Retina (tissue), 1 donor: Measurements from ENCODE around the gene ROBO3.

ENCODE experiments used
- DNase-seq: peaks from one replicate; pipeline ENCODE4 v3.0.0-alpha.2; 2016

ROBO3 gene, protein sequence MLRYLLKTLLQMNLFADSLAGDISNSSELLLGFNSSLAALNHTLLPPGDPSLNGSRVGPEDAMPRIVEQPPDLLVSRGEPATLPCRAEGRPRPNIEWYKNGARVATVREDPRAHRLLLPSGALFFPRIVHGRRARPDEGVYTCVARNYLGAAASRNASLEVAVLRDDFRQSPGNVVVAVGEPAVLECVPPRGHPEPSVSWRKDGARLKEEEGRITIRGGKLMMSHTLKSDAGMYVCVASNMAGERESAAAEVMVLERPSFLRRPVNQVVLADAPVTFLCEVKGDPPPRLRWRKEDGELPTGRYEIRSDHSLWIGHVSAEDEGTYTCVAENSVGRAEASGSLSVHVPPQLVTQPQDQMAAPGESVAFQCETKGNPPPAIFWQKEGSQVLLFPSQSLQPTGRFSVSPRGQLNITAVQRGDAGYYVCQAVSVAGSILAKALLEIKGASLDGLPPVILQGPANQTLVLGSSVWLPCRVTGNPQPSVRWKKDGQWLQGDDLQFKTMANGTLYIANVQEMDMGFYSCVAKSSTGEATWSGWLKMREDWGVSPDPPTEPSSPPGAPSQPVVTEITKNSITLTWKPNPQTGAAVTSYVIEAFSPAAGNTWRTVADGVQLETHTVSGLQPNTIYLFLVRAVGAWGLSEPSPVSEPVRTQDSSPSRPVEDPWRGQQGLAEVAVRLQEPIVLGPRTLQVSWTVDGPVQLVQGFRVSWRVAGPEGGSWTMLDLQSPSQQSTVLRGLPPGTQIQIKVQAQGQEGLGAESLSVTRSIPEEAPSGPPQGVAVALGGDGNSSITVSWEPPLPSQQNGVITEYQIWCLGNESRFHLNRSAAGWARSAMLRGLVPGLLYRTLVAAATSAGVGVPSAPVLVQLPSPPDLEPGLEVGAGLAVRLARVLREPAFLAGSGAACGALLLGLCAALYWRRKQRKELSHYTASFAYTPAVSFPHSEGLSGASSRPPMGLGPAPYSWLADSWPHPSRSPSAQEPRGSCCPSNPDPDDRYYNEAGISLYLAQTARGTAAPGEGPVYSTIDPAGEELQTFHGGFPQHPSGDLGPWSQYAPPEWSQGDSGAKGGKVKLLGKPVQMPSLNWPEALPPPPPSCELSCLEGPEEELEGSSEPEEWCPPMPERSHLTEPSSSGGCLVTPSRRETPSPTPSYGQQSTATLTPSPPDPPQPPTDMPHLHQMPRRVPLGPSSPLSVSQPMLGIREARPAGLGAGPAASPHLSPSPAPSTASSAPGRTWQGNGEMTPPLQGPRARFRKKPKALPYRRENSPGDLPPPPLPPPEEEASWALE (N-terminal part only)

GRCh38 chr11:124865181-124865901, at the start of gene ROBO3:
TSS of gene ROBO3 (plus strand) at chr11:124865432. CDS start at chr11:124865578, 146 bp downstream.
- DNase-seq, result peak; percentile 59

DNA sequence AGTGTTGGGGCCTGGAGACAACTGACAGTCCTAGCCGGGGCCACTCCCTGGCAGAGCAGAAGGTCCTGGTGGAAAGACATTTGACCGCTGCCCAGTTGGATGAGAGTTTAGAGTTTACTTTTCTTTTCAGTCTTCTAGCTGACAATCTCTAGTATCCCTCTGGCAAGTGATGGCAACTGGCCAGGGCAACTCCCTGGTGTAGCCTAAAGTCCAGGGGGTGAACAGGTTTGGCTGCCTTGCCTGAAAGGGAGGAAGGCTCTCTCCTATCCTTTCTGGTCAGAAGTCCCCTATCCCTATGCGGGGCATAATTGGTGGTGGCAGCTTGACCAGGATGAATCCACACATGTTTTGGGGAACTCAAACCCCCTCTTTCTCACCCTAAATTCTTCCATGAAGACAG, 48.2 kb upstream of the ROBO3 start:
- no peak for DNase-seq

- no peak for DNase-seq
These were observed 43.1 kb upstream of the ROBO3 start for GRCh38 chr11:124821995-124822730.

DNA sequence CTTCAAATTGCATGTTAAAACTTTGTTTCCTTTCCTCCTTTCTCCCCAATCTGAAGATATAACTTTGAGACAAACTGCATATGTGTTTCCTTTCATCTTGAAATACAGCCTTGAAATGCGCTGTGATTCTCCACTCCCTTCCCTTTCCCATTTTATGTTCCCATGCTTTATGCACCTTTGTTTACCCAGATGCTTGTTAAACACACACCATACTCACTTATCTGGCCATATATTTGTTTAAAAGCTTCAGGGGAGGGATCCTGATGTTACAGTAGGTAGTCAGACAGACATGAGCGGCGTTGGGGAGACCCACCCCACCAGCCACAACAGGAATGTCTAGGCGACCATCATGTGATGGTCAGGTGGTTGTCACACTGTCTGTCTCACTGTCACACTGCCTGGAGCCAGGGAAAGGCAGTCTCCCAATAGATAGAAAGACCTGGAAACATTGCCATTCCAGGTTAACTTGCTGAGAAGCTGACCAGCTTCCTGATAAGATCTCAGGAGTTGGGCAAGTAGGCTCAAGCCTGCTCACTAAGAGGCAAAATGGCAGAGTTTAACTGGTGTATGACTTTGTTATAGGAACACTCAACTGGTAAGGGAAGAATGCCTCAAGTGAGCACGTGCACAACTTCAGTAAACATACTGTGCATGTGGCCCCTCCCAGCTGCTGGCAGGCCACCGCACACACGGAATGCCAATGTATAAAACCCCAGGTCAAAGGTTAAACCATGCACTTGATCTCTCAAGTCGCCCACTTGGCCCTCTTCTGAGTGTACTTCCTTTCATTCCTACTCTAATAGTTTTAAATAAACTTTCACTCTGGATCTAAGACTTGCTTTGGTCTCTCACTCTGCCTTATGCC, 41.5 kb upstream of the ROBO3 start:
- no peak for DNase-seq

GRCh38 chr11:124825876-124826275, 39.4 kb upstream of the ROBO3 start:
- no peak for DNase-seq

GRCh38 chr11:124829986-124830385, 35.2 kb upstream of the ROBO3 start:
- no peak for DNase-seq

DNA sequence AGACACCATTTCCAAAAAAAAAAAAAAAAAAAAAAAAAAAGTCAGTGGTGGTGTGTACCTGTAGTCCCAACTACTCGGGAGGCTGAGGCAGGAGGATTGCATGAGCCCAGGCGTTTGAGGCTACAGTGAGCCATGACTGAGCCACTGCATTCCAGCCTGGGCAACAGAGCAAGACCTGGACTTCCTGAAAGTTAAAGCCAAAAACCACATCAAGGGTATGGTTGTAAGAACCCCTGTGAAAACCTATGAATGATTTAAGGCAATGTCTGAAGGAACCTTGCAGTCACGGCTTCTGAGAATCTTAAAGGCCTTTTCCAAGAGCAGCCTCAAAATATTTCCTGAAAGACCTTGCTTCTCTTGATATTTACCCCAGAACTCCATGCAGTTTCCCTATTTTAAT, 34.5 kb upstream of the ROBO3 start:
- DNase-seq, result no peak

- no peak for DNase-seq
These were observed 33.3 kb upstream of the ROBO3 start for GRCh38 chr11:124831897-124832296.

DNA sequence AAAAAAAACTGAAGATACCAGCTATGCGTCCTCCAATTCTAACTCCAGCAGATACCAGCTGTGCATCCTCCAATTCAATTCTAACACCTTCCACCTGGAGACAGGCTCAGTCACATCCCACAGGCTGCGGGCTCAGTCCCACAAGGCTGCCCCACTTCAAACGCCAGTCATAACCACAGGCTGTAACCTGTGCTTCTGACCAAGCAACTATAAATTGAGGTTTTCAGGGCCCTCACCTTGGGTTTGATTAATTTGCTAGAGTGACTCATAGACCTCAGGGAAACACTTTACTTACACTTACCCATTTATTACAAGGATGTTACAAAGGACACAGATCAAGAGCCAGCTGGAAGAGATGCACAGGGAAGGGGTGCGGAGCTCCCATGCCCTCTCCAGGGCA, 32.7 kb upstream of the ROBO3 start:
- no peak for DNase-seq

DNA sequence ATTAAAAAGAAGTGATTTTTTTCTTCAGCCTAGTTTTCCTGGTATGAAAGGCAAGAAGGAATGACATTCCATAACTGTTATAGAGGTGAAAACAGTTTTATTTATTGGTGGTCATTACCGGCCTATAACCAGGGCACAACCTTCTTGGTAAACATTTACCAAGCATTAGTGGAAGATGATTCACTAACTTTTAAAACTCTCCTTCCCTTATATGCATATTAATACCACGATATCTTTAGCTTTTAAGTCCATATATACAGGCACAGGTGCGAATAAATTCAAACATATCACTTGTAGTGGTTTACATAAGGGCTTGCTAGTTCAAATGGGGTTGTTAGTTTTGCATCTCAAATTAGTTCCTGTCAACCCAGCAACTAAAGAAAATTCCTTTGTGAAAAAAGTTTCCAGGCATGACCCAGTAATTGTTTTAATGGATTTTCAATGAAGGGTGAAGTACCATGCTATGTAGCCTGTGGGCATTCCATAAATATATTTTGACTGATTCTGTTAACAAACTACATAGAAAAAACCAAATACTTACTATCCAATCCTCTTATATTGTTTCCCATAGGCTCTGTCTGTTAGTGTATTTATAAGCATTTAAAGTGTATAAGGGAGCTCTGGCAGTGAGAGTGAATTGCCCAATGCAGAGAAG, 30.6 kb upstream of the ROBO3 start:
- DNase-seq, result no peak

DNA sequence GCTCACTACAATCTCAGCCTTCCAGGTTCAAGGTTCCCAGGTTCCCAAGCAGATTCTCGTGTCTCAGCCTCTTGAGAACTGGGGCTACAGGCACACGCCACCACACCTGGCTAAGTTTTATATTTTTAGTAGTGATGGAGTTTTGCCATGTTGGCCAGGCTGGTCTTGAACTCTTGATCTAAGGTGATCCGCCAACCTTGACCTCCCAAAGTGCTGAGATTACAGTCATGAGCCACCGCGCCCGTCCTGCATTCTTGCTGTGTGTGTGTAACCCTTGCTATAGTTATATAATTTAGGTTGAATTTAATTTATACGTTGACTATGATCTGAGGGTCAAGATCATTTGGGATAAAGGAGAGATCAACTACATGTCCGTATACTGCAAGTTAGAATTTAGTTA, 29.3 kb upstream of the ROBO3 start:
- no peak for DNase-seq

- peak; percentile 76 for DNase-seq
These were observed 27.8 kb upstream of the ROBO3 start for GRCh38 chr11:124837491-124837856.

GRCh38 chr11:124838805-124839127, 26.5 kb upstream of the ROBO3 start:
- peak; percentile 62 for DNase-seq

DNA sequence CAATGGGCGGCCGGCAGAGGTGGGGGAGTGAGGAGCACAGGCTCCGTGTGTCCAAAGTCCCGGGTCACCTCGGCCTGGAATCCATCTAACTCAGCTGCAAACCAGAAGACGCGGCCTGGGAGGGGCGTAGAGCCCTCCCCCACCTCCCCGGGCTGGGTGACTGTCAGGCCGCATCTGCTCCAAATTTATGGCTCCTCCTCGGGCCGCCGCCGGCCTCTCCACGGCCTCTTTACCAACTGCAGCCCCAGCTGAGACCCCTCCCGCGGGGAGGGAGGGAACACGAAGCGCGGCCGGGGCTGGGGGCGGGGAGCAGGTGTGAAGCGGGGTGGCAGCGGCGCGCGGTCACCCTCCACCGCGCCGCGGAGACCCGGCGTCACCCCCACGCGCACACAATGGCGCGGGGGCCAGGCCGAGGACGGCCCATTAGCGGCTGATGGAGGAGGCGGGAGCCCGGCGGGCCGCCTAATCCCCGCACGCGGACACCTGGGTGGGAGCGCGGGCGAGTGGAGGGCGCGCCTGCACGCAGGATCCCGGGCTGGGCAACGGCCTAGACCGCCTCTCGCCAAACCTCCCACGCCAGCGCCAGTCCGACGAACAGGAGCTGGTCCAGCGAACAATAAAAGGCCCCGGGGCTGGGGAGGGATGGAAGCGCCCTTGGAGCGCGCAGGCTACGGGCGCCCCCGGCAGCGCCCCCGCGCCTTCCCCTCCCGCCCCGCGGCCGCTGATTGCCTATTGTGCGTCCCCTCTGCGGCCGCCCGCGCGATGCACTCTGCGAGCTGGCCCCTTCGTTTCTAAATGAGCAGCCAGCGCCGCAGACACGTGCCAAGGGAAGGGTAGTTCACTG, 25.9 kb upstream of the ROBO3 start:
- peak; percentile 73 for DNase-seq

DNA sequence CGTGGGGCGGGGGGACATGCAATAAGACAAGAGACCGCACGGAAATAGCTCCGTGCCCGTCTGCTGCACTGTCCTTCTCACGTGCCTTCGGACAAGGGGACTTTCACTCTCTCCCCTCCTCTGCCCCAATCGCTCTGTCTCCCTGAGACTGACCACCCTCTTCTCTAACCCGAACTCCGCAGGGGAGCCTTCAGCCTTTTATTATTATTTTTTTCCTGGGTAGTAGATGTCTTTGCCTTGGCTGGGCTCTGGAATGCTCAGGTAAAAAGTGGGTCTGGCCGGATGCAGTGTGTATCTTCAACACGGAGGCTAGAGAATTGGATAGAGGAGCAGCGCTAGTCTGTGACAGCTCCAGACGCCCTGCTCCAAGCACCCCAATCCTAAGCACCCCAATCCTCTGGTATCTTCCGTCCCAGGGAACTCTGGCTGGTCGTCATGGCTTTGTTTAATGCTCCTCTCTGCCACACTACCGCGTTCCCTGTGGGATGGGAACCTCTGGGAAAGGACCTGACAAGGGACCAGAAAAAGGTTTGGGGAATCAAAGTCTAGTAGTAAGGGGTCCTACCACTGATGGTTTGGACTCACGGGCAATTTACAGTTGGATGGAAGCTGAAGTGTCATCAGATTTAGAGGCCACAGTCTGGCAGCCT, 25.1 kb upstream of the ROBO3 start:
- no peak for DNase-seq

DNA sequence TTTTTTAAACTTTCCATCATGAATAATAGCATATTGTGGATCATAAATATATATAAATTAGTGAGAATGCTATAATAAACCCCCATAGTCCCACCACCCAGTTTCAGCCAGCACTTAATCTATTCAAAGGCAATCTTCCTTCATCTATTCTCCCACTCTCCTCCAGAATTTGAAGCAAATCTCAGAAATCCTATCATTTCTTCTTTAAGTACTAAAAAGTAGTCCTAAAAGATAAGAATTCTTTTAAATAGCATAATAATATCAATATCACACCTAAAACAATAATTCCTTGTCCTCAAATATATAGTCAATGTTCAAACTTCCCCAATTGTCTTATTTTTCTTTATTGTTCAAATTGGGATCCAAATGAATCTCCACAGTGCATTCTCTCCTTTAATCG, 24.6 kb upstream of the ROBO3 start:
- no peak for DNase-seq

DNA sequence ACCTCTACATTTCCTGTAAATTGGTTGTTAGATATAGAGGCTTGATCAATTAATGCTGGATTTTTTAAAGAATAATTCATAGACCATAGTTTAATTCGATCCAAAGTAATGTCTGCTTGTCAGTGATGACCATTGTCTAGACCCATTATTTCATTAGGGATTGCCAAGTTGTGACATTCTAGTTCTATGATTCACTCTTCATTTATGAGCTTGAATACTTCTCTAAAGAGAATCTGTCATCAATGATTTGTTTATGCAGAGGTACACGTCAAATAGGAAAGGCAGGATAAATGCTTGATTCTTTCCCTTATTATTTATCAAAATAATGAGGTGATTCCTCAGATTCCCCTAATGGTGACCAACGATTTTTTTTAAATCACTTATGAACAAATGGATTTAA, 24.0 kb upstream of the ROBO3 start:
- no peak for DNase-seq

GRCh38 chr11:124841840-124842239, 23.4 kb upstream of the ROBO3 start:
- peak; percentile 36 for DNase-seq

GRCh38 chr11:124842305-124842704, 22.9 kb upstream of the ROBO3 start:
- DNase-seq, result no peak
